HG02870 (cell line): ENCODE data around the gene KLHL29.
"Not testable (repeated sequence)": the region's sequence is repeated elsewhere in the genome, so short reads cannot be mapped to it uniquely, and the experiment has no call there.

Source experiments
- ATAC-seq: cut with Tn5 transposase; IDR thresholded peaks from one replicate; pipeline ENCODE4 v1.9.1; 2021; ENCODE audit warnings: mild to moderate bottlenecking, moderate library complexity; ENCODE audit not compliant: unreplicated experiment

KLHL29 gene

GRCh38 chr2:23384551-23385343 lies at the start of gene KLHL29:
TSS of gene KLHL29 (plus strand) at chr2:23385179. CDS start at chr2:23562197, 177,018 bp downstream.
- peak; percentile 57 for ATAC-seq

GRCh38 chr2:23335550-23335949 lies 49.4 kb upstream of the KLHL29 start:
- no peak for ATAC-seq

DNA sequence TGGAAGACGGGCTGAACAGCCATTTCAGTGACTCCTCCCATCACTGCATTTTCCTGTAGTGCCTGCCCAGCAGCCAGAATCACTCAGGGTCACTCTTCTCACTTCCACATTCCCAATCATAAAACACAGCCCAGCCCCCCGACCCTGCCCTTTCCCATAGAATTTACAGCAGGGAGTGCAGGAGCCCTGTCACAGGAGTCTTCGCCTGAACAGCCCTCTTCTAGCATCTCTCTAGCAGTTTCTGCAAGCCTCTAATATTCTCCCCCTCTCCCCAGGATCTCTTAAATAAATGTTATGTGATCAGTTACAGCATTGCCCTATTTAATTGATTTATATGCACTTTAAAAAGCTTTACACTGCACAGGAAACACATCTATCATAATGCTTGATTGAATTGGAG lies 42.9 kb upstream of the KLHL29 start:
- ATAC-seq = no peak

DNA sequence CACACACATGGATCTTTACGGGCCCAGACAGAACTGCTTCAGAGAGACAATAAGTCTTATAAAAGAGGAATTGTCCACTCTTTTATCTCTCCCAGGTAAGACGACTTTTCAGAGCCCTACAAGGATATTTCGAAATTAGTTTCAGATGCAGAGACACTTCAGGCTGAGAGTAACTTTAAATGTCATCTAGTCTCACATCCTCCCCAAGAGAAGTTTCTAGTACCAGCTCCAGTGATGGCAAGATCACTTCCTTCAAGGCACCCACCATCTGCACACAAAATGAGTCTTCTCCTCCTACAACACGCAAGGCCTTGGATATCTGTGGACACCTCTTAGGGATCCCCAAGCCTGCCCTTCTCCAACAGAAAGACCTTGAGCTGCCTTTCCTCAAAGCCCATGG lies 39.0 kb upstream of the KLHL29 start:
- peak; percentile 78 for ATAC-seq

GRCh38 chr2:23346781-23347180 lies 38.2 kb upstream of the KLHL29 start:
- no peak for ATAC-seq

GRCh38 chr2:23347471-23348092 lies 37.4 kb upstream of the KLHL29 start:
- ATAC-seq = no peak

GRCh38 chr2:23348093-23348481 lies 36.9 kb upstream of the KLHL29 start:
- not testable (repeated sequence) for ATAC-seq

GRCh38 chr2:23349508-23349907 lies 35.5 kb upstream of the KLHL29 start:
- no peak for ATAC-seq

DNA sequence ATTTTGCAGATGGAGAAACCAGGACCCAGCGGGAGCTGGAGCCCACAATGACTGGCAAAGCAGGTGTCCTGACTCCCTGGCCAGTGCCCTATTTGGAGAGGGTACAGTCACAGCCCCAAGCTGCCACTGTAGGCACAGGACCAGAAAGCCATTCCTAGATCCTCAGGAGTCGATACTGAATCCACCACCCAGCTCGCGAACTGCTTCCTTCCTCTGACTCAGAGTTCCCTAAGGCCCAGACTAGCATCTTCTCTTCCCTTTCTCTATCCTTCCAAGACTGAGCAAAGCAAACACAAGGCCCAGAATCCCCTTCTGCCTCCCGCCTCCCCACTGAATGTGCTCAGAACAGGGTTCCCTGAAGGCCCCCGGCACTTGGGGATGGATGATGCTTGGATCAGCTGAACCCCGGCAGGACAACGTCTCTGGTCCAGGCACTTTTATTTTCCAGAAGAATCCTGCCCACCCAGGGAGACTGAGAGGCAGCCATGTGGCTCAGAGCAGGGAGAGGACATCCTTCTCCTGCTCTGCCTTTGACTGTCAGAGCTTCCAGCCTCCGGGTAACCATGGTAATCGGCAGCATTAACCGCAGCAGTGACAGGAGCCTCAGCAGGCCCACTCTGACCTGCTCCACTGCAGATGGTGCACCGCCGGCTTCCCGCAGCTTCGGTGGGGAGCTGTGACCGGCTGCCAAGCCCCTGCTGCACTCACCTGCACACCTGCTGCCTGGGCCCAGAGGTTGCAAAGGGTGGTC lies 34.8 kb upstream of the KLHL29 start:
- ATAC-seq = no peak

DNA sequence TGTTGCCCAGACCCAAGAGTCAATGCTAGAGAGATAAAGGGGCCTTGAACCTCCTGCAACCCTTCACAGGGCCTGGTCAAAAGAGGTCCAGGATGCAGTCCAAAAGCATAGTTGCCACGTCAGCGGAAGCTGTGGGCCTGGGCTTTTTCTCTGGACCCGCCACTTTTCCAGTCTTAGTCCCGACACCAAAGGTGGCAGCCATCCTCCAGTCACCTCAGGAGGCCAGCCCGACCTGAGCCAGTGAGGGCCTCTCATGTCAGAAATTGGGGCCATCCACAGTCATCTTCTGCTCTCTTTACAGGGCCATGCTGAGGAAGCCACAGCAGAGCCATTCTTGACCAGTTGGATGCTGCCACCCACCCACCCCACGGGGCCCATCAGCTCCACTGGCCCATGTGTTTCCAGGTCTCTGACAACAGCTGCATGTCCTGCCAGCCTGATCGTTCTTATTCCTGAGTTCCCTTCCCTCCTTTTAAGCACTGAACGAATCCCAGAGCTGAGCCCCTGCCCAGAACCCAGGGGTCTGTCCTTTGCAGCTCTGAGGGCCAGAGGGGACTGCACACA lies 34.1 kb upstream of the KLHL29 start:
- no peak for ATAC-seq

DNA sequence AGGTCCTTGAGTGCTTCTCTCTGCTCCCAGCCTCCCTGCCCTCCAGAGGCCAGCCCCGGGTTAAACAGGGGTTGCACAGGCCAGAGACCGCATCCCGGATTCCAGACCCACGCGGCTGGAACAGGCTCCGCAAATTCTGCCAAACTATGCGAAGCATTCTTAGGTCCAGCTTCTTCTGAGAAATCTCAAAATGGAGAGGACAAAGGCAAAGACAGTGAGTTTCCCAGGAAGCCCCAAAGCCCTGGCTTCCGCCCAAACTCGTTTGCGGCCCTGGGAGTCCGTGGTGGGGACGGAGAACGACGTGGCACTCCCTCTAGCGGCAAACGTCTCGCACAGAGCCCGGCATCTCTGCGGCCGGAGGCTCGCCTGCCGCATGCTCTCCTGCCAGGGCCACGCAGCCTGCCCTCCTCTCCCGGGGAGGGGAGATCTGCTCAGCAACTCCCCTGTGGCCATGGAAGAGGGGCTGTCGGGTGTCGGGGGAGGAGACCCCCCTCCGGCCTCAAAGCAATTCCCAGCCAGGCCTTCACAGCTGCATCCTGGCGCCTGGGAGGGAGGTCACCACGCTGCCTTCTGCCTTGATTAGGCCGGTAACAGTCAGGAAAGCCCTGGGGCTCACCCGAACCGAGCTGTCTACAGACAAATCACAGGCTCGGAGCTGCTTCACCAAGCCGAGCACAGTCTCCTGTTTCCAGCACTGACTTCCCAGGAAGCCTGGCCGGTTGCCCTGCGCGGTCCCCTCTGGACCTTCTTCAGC lies 33.4 kb upstream of the KLHL29 start:
- ATAC-seq = peak; percentile 84

- peak; percentile 90 for ATAC-seq
Observed at GRCh38 chr2:23354554-23354953, 30.4 kb upstream of the KLHL29 start.

DNA sequence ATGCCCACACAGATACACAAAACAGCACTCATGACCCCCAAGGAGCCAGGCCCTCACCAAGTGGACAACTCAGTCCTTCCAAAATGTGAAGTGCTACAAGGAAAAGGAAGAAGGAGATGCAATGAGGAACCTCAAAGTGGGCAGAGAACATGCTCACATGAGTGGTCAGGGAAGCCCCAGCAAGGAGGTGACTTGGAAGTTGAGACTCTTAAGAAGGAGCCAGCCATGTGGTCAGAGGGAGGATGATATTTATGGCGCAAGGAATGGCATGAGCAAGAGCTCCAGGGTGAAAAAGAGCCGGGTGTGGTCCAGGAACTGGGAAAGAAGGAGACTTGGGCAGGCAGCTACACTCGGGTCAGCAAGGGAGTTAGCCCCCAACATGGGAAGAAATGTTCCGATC lies 30.0 kb upstream of the KLHL29 start:
- peak; percentile 10 for ATAC-seq

- ATAC-seq = no peak
Observed at GRCh38 chr2:23356711-23357110, 28.3 kb upstream of the KLHL29 start.

GRCh38 chr2:23359631-23360567 lies 25.1 kb upstream of the KLHL29 start:
- ATAC-seq = no peak

- no peak for ATAC-seq
Observed at GRCh38 chr2:23360571-23361125, 24.3 kb upstream of the KLHL29 start.

DNA sequence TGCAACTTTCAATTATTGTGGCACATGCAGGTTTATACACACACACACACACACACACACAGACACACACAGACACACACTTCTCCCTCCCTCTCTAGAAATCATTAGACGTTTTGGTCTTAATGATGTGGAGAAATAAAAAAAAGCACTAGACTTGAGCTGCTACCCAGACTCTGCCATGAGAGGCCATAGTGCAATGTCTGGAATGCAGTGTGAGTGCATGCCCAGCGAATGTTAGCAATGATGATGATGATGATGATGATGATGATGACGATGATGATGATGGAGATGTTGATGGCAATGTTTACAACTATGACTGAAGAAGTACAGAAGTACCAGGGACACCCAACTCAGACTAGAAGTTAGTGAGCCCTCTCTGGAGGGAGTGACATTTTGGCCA lies 23.8 kb upstream of the KLHL29 start:
- no peak for ATAC-seq

- peak; percentile 69 for ATAC-seq
Observed at GRCh38 chr2:23363268-23363667, 21.7 kb upstream of the KLHL29 start.

DNA sequence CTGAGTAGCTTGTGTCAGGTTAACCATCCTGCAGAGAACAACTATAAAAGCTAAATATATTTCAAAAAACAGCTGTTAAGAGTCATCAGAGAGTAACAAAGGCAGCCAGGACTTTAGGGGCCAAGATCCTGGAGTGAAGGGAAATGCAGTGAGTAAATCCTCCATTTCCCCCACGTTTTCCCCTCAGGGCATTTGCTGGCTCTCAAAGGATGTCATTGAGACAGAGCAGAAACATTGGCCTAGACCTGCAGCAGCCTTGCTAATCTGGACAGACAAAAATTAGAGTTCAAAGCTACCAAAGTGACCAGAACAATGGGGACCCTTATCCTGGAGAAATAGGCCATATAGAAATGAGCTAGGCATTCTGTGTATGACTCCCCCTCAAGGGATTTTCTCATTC lies 21.1 kb upstream of the KLHL29 start:
- ATAC-seq = no peak
